Spleen (tissue), 11 donors: ENCODE results near the gene NPHP4. TPM values are rescaled to one million over a fixed set of nuclear protein-coding genes. Genes with fewer than 3 reads are reported as not detected.

Experiments
- DNase-seq: peaks from one replicate; pipeline ENCODE4 v3.0.0-alpha.2; 2020
- H3K27ac ChIP-seq, 8 donors: fragments of 200-600 bp; sonication (generic) in 7 of 8; 1 replicate in 4 of 8; 2 replicates in 4 of 8; pipeline versions ENCODE4 v1.5.0 to v1.8.0; 2016 to 2021; ENCODE audit warnings: inconsistent platforms in 4 of 8, mild to moderate bottlenecking in 4 of 8, moderate library complexity in 1 of 8
- H3K27me3 ChIP-seq, 7 donors: fragments of 200-600 bp; sonication (generic) in 6 of 7; replicated peaks in 1 of 7; 1 replicate in 4 of 7; 2 replicates in 3 of 7; pipeline versions ENCODE4 v1.5.0 to v1.8.0; 2016 to 2021; ENCODE audit warnings: inconsistent platforms in 3 of 7, mild to moderate bottlenecking in 1 of 7
- H3K36me3 ChIP-seq, 6 donors: fragments of 200-600 bp; sonication (generic) in 5 of 6; 1 replicate in 4 of 6; 2 replicates in 2 of 6; pipeline versions ENCODE4 v1.5.0 to v1.8.0; 2016 to 2021; ENCODE audit warnings: inconsistent platforms in 2 of 6
- H3K4me1 ChIP-seq, 6 donors: fragments of 200-600 bp; sonication (generic) in 5 of 6; 1 replicate in 3 of 6; 2 replicates in 3 of 6; pipeline versions ENCODE4 v1.5.0 to v1.8.0; 2016 to 2021; ENCODE audit warnings: inconsistent platforms in 3 of 6
- H3K4me3 ChIP-seq, 8 donors: fragments of 200-600 bp; sonication (generic) in 7 of 8; 1 replicate in 4 of 8; 2 replicates in 4 of 8; pipeline versions ENCODE4 v1.5.0 to v1.8.0; 2016 to 2021; ENCODE audit warnings: inconsistent platforms in 4 of 8, mild to moderate bottlenecking in 4 of 8, moderate library complexity in 2 of 8
- H3K9me3 ChIP-seq, 8 donors: fragments of 200-600 bp; sonication (generic) in 7 of 8; 1 replicate in 4 of 8; 2 replicates in 4 of 8; pipeline versions ENCODE4 v1.5.0 to v1.8.0; 2016 to 2021; ENCODE audit warnings: inconsistent platforms in 4 of 8
- POLR2A ChIP-seq, 3 donors: fragments of 450-650 bp; IDR thresholded peaks; one replicate each; pipeline ENCODE4 v1.5.1; 2017; ENCODE audit warnings: antibody characterized with exemption in 3 of 3, mild to moderate bottlenecking in 1 of 3
- POLR2AphosphoS5 ChIP-seq, 3 donors: sonication (generic); formaldehyde crosslinking; IDR thresholded peaks; one replicate each; pipeline ENCODE4 v1.5.1; 2017; ENCODE audit warnings: antibody characterized with exemption in 3 of 3
- WGBS, 5 donors: extraction: QIAGEN DNeasy Blood & Tissue Kit in 3 of 5; methylation state at CpG; one replicate each; pipeline versions ENCODE4 v1.1.5 to v1.1.7; 2013 to 2018; 5-methylcytosine and 5-hydroxymethylcytosine counted together
- intact Hi-C: fragments of 100-400 bp; cut with DNase I; formaldehyde crosslinking; loops from one replicate; pipeline ENCODE4 v1.15.0; 2023; ENCODE audit warnings: low total_unique reads
- polyA plus RNA-seq, 3 donors: library from polyadenylated mRNA; stranded (reverse); fragments of 200-250 nt; gene quantifications; one replicate each; pipeline ENCODE4 v1.2.1, GENCODE V29; 2013
- total RNA-seq, 7 donors: library from RNA; depleted of rRNA in 3 of 7; stranded (reverse); fragments of >200 nt in 3 of 7; fragmentation: NEBNext Ultra II Directional in 4 of 7; extraction: Animal tissue kit (Norgen Biotek cat#: 25700) in 4 of 7; gene quantifications; one replicate each; pipeline versions ENCODE4 v1.1.0 to v1.2.1, GENCODE V29; 2016 to 2021
- TF ChIP-seq, protein P1 (sequence below), 11 experiments: fragments of 200-600 bp in 7 of 11; fragments of 450-650 bp in 4 of 11; sonication (generic) in 4 of 11; IDR thresholded peaks in 8 of 11; conservative IDR thresholded peaks in 3 of 11; 1 replicate in 7 of 11; 2 replicates in 4 of 11; pipeline versions ENCODE4 v1.4.0 to v1.8.0; 2016 to 2021; ENCODE audit warnings: antibody characterized with exemption in 11 of 11, inconsistent platforms in 4 of 11, mild to moderate bottlenecking in 1 of 11
- donor health status: healthy with polysubstance abuse.
- donor health status: DM: no; HTN: no; CAD: no; lungs with moderate emphysema.
- donor health status: DM: no; HTN: no; CAD: no.
- donor health status: Bipolar disorder and iron deficiency.
- donor health status: healthy.
- donor health status: DM: no; HTN: no; CAD: no.
- donor health status: DM: yes; HTN: yes; CAD: no.

Gene NPHP4
- total and polyA plus RNA-seq, 10 donors = 1.2 to 17.5 (median 9.4) TPM

DNA sequence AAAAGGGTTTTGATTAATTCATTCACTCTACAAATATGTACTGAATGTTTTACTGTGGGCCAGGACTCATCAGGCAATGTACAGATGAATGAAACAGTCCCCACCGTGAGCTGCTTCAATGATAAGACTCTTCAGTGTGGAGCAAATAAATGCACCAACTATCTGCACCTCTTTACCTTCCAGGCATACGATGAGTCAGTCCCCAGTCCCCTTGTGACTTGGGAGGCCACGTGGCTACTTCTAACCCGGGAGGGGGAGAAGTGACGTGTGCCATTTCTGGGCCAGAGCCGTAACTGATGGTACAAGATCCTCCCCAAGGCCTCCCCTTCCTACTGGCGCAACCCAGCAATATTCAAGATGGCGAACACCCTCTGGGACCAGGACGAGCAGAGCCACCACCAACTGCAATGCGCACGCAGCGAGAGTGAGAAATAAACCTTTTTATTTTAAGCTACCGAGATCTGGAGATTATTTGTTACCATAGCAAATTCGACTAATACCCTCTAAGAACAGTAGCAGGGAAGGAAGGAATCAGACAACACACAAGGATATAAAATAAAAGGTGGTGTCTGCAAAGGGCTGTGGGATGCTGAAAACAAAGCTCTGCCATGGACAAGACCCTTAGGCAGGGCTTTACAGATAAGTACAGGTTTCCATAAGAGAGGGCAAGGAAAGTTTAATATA lies 74.5 kb downstream of the NPHP4 start:
- H3K4me3 ChIP-seq = no peak overlapping the region
- peaks cover 0 to 14% (median 0%) of the 10 kb centered on the region in 6 donors for H3K36me3 ChIP-seq
- TF ChIP-seq POLR2A (IDR thresholded peaks at IDR 0.05) = no peak
- no peak for TF ChIP-seq POLR2AphosphoS5 (IDR thresholded peaks at IDR 0.05)
- TF ChIP-seq, protein P1, sequence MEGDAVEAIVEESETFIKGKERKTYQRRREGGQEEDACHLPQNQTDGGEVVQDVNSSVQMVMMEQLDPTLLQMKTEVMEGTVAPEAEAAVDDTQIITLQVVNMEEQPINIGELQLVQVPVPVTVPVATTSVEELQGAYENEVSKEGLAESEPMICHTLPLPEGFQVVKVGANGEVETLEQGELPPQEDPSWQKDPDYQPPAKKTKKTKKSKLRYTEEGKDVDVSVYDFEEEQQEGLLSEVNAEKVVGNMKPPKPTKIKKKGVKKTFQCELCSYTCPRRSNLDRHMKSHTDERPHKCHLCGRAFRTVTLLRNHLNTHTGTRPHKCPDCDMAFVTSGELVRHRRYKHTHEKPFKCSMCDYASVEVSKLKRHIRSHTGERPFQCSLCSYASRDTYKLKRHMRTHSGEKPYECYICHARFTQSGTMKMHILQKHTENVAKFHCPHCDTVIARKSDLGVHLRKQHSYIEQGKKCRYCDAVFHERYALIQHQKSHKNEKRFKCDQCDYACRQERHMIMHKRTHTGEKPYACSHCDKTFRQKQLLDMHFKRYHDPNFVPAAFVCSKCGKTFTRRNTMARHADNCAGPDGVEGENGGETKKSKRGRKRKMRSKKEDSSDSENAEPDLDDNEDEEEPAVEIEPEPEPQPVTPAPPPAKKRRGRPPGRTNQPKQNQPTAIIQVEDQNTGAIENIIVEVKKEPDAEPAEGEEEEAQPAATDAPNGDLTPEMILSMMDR (IDR thresholded peaks at IDR 0.05 in 8 of 11, conservative IDR thresholded peaks at IDR 0.05 in 3 of 11) = no peak
- DNase-seq = no peak
- H3K27ac ChIP-seq = no peak overlapping the region
- peaks cover 0 to 8% (median 0%) of the 10 kb centered on the region in 6 donors for H3K4me1 ChIP-seq
- intact Hi-C loops = loop anchor here (10.0 kb wide), 1 partner anchor 403 kb away; no protein-coding TSS in a partner anchor
- WGBS, 5 donors = 90 to 93% (median 91%) methylated on average over 13 to 14 of the region's 14 CpGs
- H3K27me3 ChIP-seq = no peaks in the 10 kb centered on the region
- no peaks in the 10 kb centered on the region for H3K9me3 ChIP-seq

DNA sequence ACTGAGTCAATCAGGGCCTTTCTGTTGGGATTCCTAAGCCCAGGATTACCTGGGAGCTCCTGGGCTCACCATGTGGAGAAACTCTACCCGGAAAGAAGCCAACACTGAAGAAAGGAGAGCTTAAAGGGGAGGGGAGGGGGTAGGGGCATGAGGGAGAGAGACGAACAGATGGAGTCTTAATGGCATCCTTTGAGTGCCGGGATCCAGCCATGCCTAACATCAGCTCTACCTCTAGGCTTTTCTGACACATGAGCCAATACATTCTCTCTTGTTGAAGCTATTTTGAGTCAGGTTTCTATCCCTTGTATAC lies 75.0 kb downstream of the NPHP4 start:
- TF ChIP-seq, protein P1 (IDR thresholded peaks at IDR 0.05 in 8 of 11, conservative IDR thresholded peaks at IDR 0.05 in 3 of 11) = no peak
- TF ChIP-seq POLR2A (IDR thresholded peaks at IDR 0.05) (no peak), POLR2AphosphoS5 (IDR thresholded peaks at IDR 0.05) (no peak)
- Histone ChIP-seq H3K27me3 (no peaks in the 10 kb centered on the region), H3K27ac (no peak overlapping the region), H3K36me3 (peaks cover 0 to 11% (median 0%) of the 10 kb centered on the region in 6 donors), H3K9me3 (no peaks in the 10 kb centered on the region), H3K4me1 (peaks cover 0 to 8% (median 0%) of the 10 kb centered on the region in 6 donors), H3K4me3 (no peak overlapping the region)
- WGBS, 5 donors = 88 to 96% (median 93%) methylated on average over 3 of the region's 3 CpGs
- DNase-seq = no peak
- intact Hi-C loops = loop anchor here (10.0 kb wide), 1 partner anchor 402 kb away; no protein-coding TSS in a partner anchor

DNA sequence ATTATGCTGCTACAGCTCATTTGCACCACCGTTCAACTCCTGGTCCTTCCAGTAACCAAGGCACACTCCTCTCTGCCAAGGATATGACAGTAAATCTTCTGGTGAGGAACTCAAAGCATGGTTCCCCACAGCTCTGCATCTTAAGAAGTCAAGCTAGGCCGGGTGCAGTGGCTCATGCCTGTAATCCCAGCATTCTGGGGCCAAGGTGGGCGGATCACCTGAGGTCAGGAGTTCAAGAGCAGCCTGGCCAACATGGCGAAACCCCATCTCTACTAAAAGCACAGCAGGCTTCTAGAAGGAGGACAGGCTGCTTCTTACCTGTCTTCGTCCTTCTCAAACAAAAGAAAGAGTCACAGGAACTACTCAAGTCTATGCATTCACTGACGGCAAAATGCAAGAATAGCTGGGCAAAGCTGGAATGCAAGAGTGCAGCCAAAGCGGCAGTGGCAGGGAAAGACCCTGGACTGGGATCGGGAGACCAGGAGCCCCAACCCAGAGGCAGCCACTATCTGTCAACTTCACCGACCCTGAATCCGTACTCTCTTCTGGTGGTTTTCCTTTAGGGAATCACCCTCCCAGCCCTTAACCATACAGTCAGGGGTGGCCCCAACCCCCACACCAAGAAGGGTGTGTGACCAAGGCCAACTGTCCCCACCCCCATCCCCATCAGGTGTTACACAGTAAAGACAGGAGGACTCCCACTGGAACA lies 75.5 kb downstream of the NPHP4 start:
- Histone ChIP-seq H3K27me3 (no peaks in the 10 kb centered on the region), H3K27ac (no peak overlapping the region), H3K36me3 (peaks cover 0 to 15% (median 0%) of the 10 kb centered on the region in 6 donors), H3K4me3 (no peak overlapping the region), H3K4me1 (peaks cover 0 to 8% (median 0%) of the 10 kb centered on the region in 6 donors), H3K9me3 (no peaks in the 10 kb centered on the region)
- no peak for DNase-seq
- WGBS, 5 donors = 92 to 95% (median 94%) methylated on average over 10 of the region's 10 CpGs
- intact Hi-C loops = loop anchor here (10.0 kb wide), 1 partner anchor 402 kb away; no protein-coding TSS in a partner anchor
- no peak for TF ChIP-seq POLR2A (IDR thresholded peaks at IDR 0.05)
- TF ChIP-seq, protein P1 (IDR thresholded peaks at IDR 0.05 in 8 of 11, conservative IDR thresholded peaks at IDR 0.05 in 3 of 11) = no peak
- TF ChIP-seq POLR2AphosphoS5 (IDR thresholded peaks at IDR 0.05) = no peak
